Lung (tissue), 12 donors: ENCODE data around the gene CLCN2. TPM values are rescaled to one million over a fixed set of nuclear protein-coding genes. Genes with fewer than 3 reads are reported as not detected.

Experiments used
- ATAC-seq: fragments of 200-7000 bp; cut with Tn5 transposase; one replicate; pipeline ENCODE4 v1.9.1; 2020; ENCODE audit warnings: moderate number of reproducible peaks; ENCODE audit not compliant: insufficient read depth, low FRiP score
- DNase-seq, 3 donors: peaks; one replicate each; pipeline ENCODE4 v3.0.0-alpha.2; 2013 to 2017
- H3K27ac ChIP-seq, 2 donors: one replicate each; pipeline ENCODE4 v1.5.1; 2013; ENCODE audit warnings: mild to moderate bottlenecking in 2 of 2, moderate library complexity in 2 of 2, control low read depth in 1 of 2, inconsistent platforms in 1 of 2, low read depth in 1 of 2, low read length in 1 of 2
- H3K27me3 ChIP-seq, 3 donors: one replicate each; pipeline ENCODE4 v1.5.1; 2013; ENCODE audit warnings: low read length in 2 of 3; ENCODE audit not compliant: control insufficient read depth in 3 of 3, insufficient read depth in 3 of 3
- H3K36me3 ChIP-seq, 4 donors: one replicate each; pipeline ENCODE4 v1.5.1; 2013; ENCODE audit warnings: low read length in 4 of 4, mild to moderate bottlenecking in 1 of 4, moderate library complexity in 1 of 4; ENCODE audit not compliant: control insufficient read depth in 4 of 4, insufficient read depth in 4 of 4
- H3K4me1 ChIP-seq, 5 donors: one replicate each; pipeline ENCODE4 v1.5.1; 2013; ENCODE audit warnings: low read length in 5 of 5, mild to moderate bottlenecking in 2 of 5, moderate library complexity in 1 of 5; ENCODE audit not compliant: control insufficient read depth in 5 of 5, insufficient read depth in 5 of 5
- H3K4me3 ChIP-seq: one replicate; pipeline ENCODE4 v1.5.1; 2013; ENCODE audit warnings: mild to moderate bottlenecking, control low read depth, moderate library complexity
- H3K9ac ChIP-seq, 2 donors: one replicate each; pipeline ENCODE4 v1.5.1; 2013; ENCODE audit warnings: low read length in 2 of 2, control low read depth in 1 of 2; ENCODE audit not compliant: insufficient read depth in 1 of 2
- H3K9me3 ChIP-seq, 4 donors: one replicate each; pipeline ENCODE4 v1.5.1; 2013; ENCODE audit warnings: low read length in 3 of 4, mild to moderate bottlenecking in 1 of 4, moderate library complexity in 1 of 4; ENCODE audit not compliant: control insufficient read depth in 4 of 4, insufficient read depth in 3 of 4
- CTCF ChIP-seq: IDR thresholded peaks from 2 replicates; pipeline ENCODE4 v1.5.1; 2012; ENCODE audit warnings: mild to moderate bottlenecking; ENCODE audit errors: control extremely low read depth, extremely low read depth
- WGBS, 2 donors: extraction: QIAGEN DNeasy Blood & Tissue Kit; methylation state at CpG; one replicate each; pipeline ENCODE4 v1.1.7; 2013; 5-methylcytosine and 5-hydroxymethylcytosine counted together
- polyA plus RNA-seq, 2 donors: library from polyadenylated mRNA; stranded (reverse); fragments of 200-250 nt; gene quantifications; one replicate each; pipeline ENCODE4 v1.2.1, GENCODE V29; 2013
- total RNA-seq, 2 donors: library from RNA; depleted of rRNA in 1 of 2; stranded (reverse); fragments of >200 nt in 1 of 2; gene quantifications; one replicate each; pipeline ENCODE4 v1.2.1, GENCODE V29; 2014 to 2021
- donor health status: control.
- donor health status: control.
- donor health status: Bipolar disorder and iron deficiency.
- donor health status: healthy.
- donor health status: DM: yes; HTN: yes; CAD: no.

CLCN2 gene
- total and polyA plus RNA-seq, 4 donors: 2.7 to 8.7 (median 5.4) TPM

- no peak overlapping the region for H3K9ac ChIP-seq
- H3K4me1 ChIP-seq: no peaks in the 10 kb centered on the region
- no peak overlapping the region for H3K27ac ChIP-seq
- ATAC-seq: no peak
- no peaks in the 10 kb centered on the region for H3K9me3 ChIP-seq
- TF ChIP-seq CTCF: no peak
- peaks cover 49 to 65% (median 61%) of the 10 kb centered on the region in 4 donors for H3K36me3 ChIP-seq
- no peaks in the 10 kb centered on the region for H3K27me3 ChIP-seq
- H3K4me3 ChIP-seq: no peak overlapping the region
- 44 to 71% methylated on average over 1 of the region's 1 CpG for WGBS, 2 donors
- peak in 1 of 3 donors; percentile 3 for DNase-seq
Measured at GRCh38 chr3:184305577-184305976, 55.8 kb downstream of the CLCN2 start.

- TF ChIP-seq CTCF: no peak
Measured at GRCh38 chr3:184300378-184300720, 61.1 kb downstream of the CLCN2 start.

GRCh38 chr3:184299488-184300377 lies 61.7 kb downstream of the CLCN2 start:
- ATAC-seq: peak; percentile 4
- Histone ChIP-seq H3K9me3 (no peaks in the 10 kb centered on the region), H3K9ac (peak overlapping the region; percentile 53 to 61), H3K27me3 (peaks cover 0 to 4% (median 0%) of the 10 kb centered on the region in 3 donors), H3K4me3 (peak overlapping the region; percentile 100), H3K36me3 (peaks cover 27 to 42% (median 31%) of the 10 kb centered on the region in 4 donors), H3K4me1 (peaks cover 0 to 7% (median 4%) of the 10 kb centered on the region in 5 donors), H3K27ac (peak overlapping the region; percentile 36 to 80)
- DNase-seq: peak in 1 of 3 donors; percentile 3
- 18 to 22% methylated on average over 27 to 29 of the region's 29 CpGs for whole genome bisulfite sequencing, 2 donors
- no peak for TF ChIP-seq CTCF

More at GRCh38 chr3:184300378-184300720, 61.1 kb downstream of the CLCN2 start:
- no peak overlapping the region for H3K4me3 ChIP-seq
- H3K27me3 ChIP-seq: no peaks in the 10 kb centered on the region
- 81 to 94% methylated on average over 3 of the region's 3 CpGs for WGBS, 2 donors
- no peaks in the 10 kb centered on the region for H3K9me3 ChIP-seq
- H3K27ac ChIP-seq: no peak overlapping the region
- H3K9ac ChIP-seq: no peak overlapping the region
- H3K36me3 ChIP-seq: peaks cover 27 to 43% (median 31%) of the 10 kb centered on the region in 4 donors
- H3K4me1 ChIP-seq: peaks cover 0 to 7% (median 4%) of the 10 kb centered on the region in 5 donors
- no peak for DNase-seq
- no peak for ATAC-seq
